ENCODE data around the gene ITPRID1. TPM values are rescaled to one million over a fixed set of nuclear protein-coding genes. Genes with fewer than 3 reads are reported as not detected.

Gene ITPRID1
- total and polyA plus RNA-seq, 9 of the 15 experiments (the other 6 are each of a cell fraction or from before 2014, with no cell fraction given): not detected

DNA sequence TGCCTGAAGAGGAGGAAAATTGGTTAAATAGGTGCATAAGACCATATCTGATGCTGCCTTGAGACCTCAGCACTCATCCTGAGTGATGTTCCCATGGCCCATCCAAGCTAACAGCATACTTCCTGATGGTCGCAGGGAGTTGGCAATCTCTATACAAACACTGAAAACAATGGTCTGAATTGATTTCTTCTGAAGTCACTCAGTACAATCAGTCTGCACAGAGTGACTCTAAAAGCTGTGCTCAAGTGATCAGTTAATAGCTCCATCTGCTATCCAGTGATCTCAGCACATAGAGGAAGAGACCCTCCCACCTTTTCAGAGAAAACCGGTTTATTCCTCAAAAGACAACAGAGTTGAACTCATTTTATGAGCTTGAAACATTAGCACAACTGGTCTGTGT, 177.0 kb downstream of the ITPRID1 start (continued):
- TF ChIP-seq NFRKB (IDR thresholded peaks at IDR 0.05; ENCODE audit: low read depth) (no peak), ZNF134 (CRISPR knock-in tag; conservative IDR thresholded peaks at IDR 0.05) (no peak), TCFL5 (CRISPR knock-in tag; conservative IDR thresholded peaks at IDR 0.05) (no peak), NFATC3 (IDR thresholded peaks at IDR 0.05) (no peak), TRIM24 (IDR thresholded peaks at IDR 0.05) (no peak), KLF16 (IDR thresholded peaks at IDR 0.05) (no peak), ZNF143 (CRISPR knock-in tag; IDR thresholded peaks at IDR 0.05) (no peak)
- TF ChIP-seq, protein P1, sequence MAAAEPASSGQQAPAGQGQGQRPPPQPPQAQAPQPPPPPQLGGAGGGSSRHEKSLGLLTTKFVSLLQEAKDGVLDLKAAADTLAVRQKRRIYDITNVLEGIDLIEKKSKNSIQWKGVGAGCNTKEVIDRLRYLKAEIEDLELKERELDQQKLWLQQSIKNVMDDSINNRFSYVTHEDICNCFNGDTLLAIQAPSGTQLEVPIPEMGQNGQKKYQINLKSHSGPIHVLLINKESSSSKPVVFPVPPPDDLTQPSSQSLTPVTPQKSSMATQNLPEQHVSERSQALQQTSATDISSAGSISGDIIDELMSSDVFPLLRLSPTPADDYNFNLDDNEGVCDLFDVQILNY (CRISPR knock-in tag; IDR thresholded peaks at IDR 0.05): no peak
- TF ChIP-seq, protein P2, sequence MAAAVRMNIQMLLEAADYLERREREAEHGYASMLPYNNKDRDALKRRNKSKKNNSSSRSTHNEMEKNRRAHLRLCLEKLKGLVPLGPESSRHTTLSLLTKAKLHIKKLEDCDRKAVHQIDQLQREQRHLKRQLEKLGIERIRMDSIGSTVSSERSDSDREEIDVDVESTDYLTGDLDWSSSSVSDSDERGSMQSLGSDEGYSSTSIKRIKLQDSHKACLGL (CRISPR knock-in tag; IDR thresholded peaks at IDR 0.05; ENCODE audit: borderline replicate concordance, poor library complexity, severe bottlenecking): no peak
- TF ChIP-seq, protein P3, sequence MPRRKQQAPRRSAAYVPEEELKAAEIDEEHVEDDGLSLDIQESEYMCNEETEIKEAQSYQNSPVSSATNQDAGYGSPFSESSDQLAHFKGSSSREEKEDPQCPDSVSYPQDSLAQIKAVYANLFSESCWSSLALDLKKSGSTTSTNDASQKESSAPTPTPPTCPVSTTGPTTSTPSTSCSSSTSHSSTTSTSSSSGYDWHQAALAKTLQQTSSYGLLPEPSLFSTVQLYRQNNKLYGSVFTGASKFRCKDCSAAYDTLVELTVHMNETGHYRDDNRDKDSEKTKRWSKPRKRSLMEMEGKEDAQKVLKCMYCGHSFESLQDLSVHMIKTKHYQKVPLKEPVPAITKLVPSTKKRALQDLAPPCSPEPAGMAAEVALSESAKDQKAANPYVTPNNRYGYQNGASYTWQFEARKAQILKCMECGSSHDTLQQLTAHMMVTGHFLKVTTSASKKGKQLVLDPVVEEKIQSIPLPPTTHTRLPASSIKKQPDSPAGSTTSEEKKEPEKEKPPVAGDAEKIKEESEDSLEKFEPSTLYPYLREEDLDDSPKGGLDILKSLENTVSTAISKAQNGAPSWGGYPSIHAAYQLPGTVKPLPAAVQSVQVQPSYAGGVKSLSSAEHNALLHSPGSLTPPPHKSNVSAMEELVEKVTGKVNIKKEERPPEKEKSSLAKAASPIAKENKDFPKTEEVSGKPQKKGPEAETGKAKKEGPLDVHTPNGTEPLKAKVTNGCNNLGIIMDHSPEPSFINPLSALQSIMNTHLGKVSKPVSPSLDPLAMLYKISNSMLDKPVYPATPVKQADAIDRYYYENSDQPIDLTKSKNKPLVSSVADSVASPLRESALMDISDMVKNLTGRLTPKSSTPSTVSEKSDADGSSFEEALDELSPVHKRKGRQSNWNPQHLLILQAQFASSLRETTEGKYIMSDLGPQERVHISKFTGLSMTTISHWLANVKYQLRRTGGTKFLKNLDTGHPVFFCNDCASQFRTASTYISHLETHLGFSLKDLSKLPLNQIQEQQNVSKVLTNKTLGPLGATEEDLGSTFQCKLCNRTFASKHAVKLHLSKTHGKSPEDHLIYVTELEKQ (CRISPR knock-in tag; IDR thresholded peaks at IDR 0.05): no peak
